Stomach (tissue), 9 donors: ENCODE results near the gene CLGN. TPM values are rescaled to one million over a fixed set of nuclear protein-coding genes. Genes with fewer than 3 reads are reported as not detected.

Experiments
- DNase-seq, 2 donors: peaks; one replicate each; pipeline versions ENCODE4 v3.0.0 to v3.0.0-alpha.2; 2013 to 2019
- H3K27ac ChIP-seq, 5 donors: fragments of 200-600 bp in 4 of 5; sonication (generic) in 4 of 5; one replicate each; pipeline ENCODE4 v1.5.1; 2013 to 2019; ENCODE audit warnings: mild to moderate bottlenecking in 1 of 5, moderate library complexity in 1 of 5
- H3K27me3 ChIP-seq, 3 donors: fragments of 200-600 bp; sonication (generic); one replicate each; pipeline ENCODE4 v1.5.1; 2017 to 2019; ENCODE audit warnings: mixed run types in 1 of 3
- H3K36me3 ChIP-seq, 4 donors: fragments of 200-600 bp; sonication (generic); 1 replicate in 3 of 4; 2 replicates in 1 of 4; pipeline ENCODE4 v1.5.1; 2016 to 2019
- H3K4me1 ChIP-seq, 4 donors: fragments of 200-600 bp; sonication (generic); one replicate each; pipeline ENCODE4 v1.5.1; 2016 to 2019
- H3K4me3 ChIP-seq, 4 donors: fragments of 200-600 bp; sonication (generic) in 3 of 4; one replicate each; pipeline ENCODE4 v1.5.1; 2016 to 2019; ENCODE audit warnings: mild to moderate bottlenecking in 1 of 4
- H3K9me3 ChIP-seq, 4 donors: fragments of 200-600 bp; sonication (generic); one replicate each; pipeline ENCODE4 v1.5.1; 2016 to 2019
- CTCF ChIP-seq, 7 experiments: fragments of 450-650 bp in 4 of 7; fragments of 200-600 bp in 3 of 7; sonication (generic) in 3 of 7; IDR thresholded peaks; one replicate each; pipeline ENCODE4 v1.5.1; 2016 to 2019; ENCODE audit warnings: antibody characterized with exemption in 7 of 7, control low read depth in 2 of 7, mild to moderate bottlenecking in 1 of 7
- EP300 ChIP-seq: sonication (generic); formaldehyde crosslinking; IDR thresholded peaks from one replicate; pipeline ENCODE4 v1.6.1; 2017; ENCODE audit warnings: antibody characterized with exemption
- POLR2A ChIP-seq, 4 donors: fragments of 450-650 bp; IDR thresholded peaks; one replicate each; pipeline ENCODE4 v1.6.1; 2016; ENCODE audit warnings: antibody characterized with exemption in 4 of 4, control low read depth in 2 of 4, mild to moderate bottlenecking in 1 of 4, moderate library complexity in 1 of 4
- POLR2AphosphoS5 ChIP-seq, 3 donors: sonication (generic); formaldehyde crosslinking; IDR thresholded peaks; one replicate each; pipeline ENCODE4 v1.6.1; 2016; ENCODE audit warnings: antibody characterized with exemption in 3 of 3
- WGBS, 5 donors: extraction: QIAGEN DNeasy Blood & Tissue Kit in 3 of 5; methylation state at CpG; one replicate each; pipeline versions ENCODE4 v1.1.5 to v1.1.7; 2013 to 2018; 5-methylcytosine and 5-hydroxymethylcytosine counted together
- intact Hi-C: fragments of 100-400 bp; cut with DNase I; formaldehyde crosslinking; loops from one replicate; pipeline ENCODE4 v1.15.1; 2023; ENCODE audit warnings: low total_unique reads
- polyA plus RNA-seq, 3 donors: library from polyadenylated mRNA; stranded (reverse); fragments of 200-250 nt; gene quantifications; one replicate each; pipeline ENCODE4 v1.2.3, GENCODE V29; 2013
- total RNA-seq, 5 donors: library from RNA; depleted of rRNA; stranded (reverse); fragments of >200 nt; gene quantifications; one replicate each; pipeline versions ENCODE4 v1.1.0 to v1.2.3, GENCODE V29; 2014 to 2016
- donor health status: healthy with polysubstance abuse.
- donor health status: Bipolar disorder and iron deficiency.
- donor health status: healthy.

The CLGN gene
- total and polyA plus RNA-seq, 8 donors, result 0.31 to 7.6 (median 1.5) TPM; not detected in 2

- WGBS, 5 donors, result 41 to 96% (median 77%) methylated on average over 1 of the region's 1 CpG
These were observed 38.7 kb upstream of the CLGN start for GRCh38 chr4:140466146-140466545.

GRCh38 chr4:140463614-140464013 is 36.2 kb upstream of the CLGN start:
- Histone ChIP-seq H3K4me1 (no peaks in the 10 kb centered on the region), H3K27ac (no peak overlapping the region), H3K4me3 (no peak overlapping the region), H3K36me3 (no peaks in the 10 kb centered on the region), H3K27me3 (peaks cover 0 to 4% (median 0%) of the 10 kb centered on the region in 3 donors), H3K9me3 (no peaks in the 10 kb centered on the region)
- TF ChIP-seq CTCF (IDR thresholded peaks at IDR 0.05) (no peak), EP300 (no peak), POLR2AphosphoS5 (IDR thresholded peaks at IDR 0.05) (no peak), POLR2A (IDR thresholded peaks at IDR 0.05) (no peak)
- intact Hi-C loops, result no loop called here
- WGBS, 5 donors, result 29 to 42% (median 35%) methylated on average over 1 of the region's 1 CpG
- DNase-seq, result no peak

More at GRCh38 chr4:140466146-140466545, 38.7 kb upstream of the CLGN start:
- no peak overlapping the region for H3K27ac ChIP-seq
- no peak overlapping the region for H3K4me3 ChIP-seq
- H3K36me3 ChIP-seq, result no peaks in the 10 kb centered on the region
- no peaks in the 10 kb centered on the region for H3K4me1 ChIP-seq
- no peaks in the 10 kb centered on the region for H3K9me3 ChIP-seq
- no peak for DNase-seq
- intact Hi-C loops, result no loop called here
- H3K27me3 ChIP-seq, result peaks cover 0 to 20% (median 0%) of the 10 kb centered on the region in 3 donors
- TF ChIP-seq EP300, result no peak
- TF ChIP-seq POLR2A (IDR thresholded peaks at IDR 0.05), result no peak
- no peak for TF ChIP-seq POLR2AphosphoS5 (IDR thresholded peaks at IDR 0.05)
- no peak for TF ChIP-seq CTCF (IDR thresholded peaks at IDR 0.05)

- WGBS, 5 donors, result 38 to 60% (median 48%) methylated on average over 3 of the region's 3 CpGs
- TF ChIP-seq EP300, result no peak
- no peak for TF ChIP-seq POLR2AphosphoS5 (IDR thresholded peaks at IDR 0.05)
- TF ChIP-seq CTCF (IDR thresholded peaks at IDR 0.05), result no peak
- TF ChIP-seq POLR2A (IDR thresholded peaks at IDR 0.05), result no peak
- H3K27ac ChIP-seq, result no peak overlapping the region
- intact Hi-C loops, result no loop called here
- no peaks in the 10 kb centered on the region for H3K4me1 ChIP-seq
- H3K36me3 ChIP-seq, result no peaks in the 10 kb centered on the region
- peaks cover 0 to under 1% (median 0%) of the 10 kb centered on the region in 3 donors for H3K27me3 ChIP-seq
- no peaks in the 10 kb centered on the region for H3K9me3 ChIP-seq
- no peak for DNase-seq
- H3K4me3 ChIP-seq, result no peak overlapping the region
These were observed 35.7 kb upstream of the CLGN start for GRCh38 chr4:140463182-140463581.

GRCh38 chr4:140450352-140450751 is 22.9 kb upstream of the CLGN start:
- H3K4me1 ChIP-seq, result peaks cover 0 to 4% (median 0%) of the 10 kb centered on the region in 4 donors
- peak in 1 of 2 donors; percentile 49 for DNase-seq
- no peaks in the 10 kb centered on the region for H3K9me3 ChIP-seq
- no peak overlapping the region for H3K4me3 ChIP-seq
- 15 to 39% (median 27%) methylated on average over 3 of the region's 3 CpGs for WGBS, 5 donors
- TF ChIP-seq CTCF (IDR thresholded peaks at IDR 0.05) (no peak), POLR2AphosphoS5 (IDR thresholded peaks at IDR 0.05) (no peak), EP300 (no peak), POLR2A (IDR thresholded peaks at IDR 0.05) (no peak)
- intact Hi-C loops, result no loop called here
- no peaks in the 10 kb centered on the region for H3K36me3 ChIP-seq
- H3K27me3 ChIP-seq, result no peaks in the 10 kb centered on the region
- no peak overlapping the region for H3K27ac ChIP-seq
